SK-N-SH treated with all-trans-retinoic acid at 6 μM for 48 hours (cell line): ENCODE data around the gene MRPL27.

Source experiments
- ARNTL ChIP-seq: fragments of 450-650 bp; formaldehyde crosslinking; IDR thresholded peaks from 2 replicates; pipeline ENCODE4 v1.5.0; 2020; ENCODE audit warnings: low read depth, mild to moderate bottlenecking, moderate library complexity, borderline replicate concordance
- ISL1 ChIP-seq: fragments of 250-450 bp; sonication (Bioruptor Pico); IDR thresholded peaks from 2 replicates; pipeline ENCODE4 v2.1.2; 2022; ENCODE audit warnings: mild to moderate bottlenecking, moderate library complexity
- RARB ChIP-seq: fragments of 250-450 bp; sonication (Bioruptor Pico); IDR thresholded peaks from 2 replicates; pipeline ENCODE4 v1.8.0; 2021; ENCODE audit warnings: mild to moderate bottlenecking, moderate library complexity
- SNAI2 ChIP-seq: fragments of 250-450 bp; sonication (Bioruptor Pico); IDR thresholded peaks from 2 replicates; pipeline ENCODE4 v1.5.0; 2020; ENCODE audit warnings: mild to moderate bottlenecking, moderate library complexity
- ZFP3 ChIP-seq: fragments of 250-450 bp; sonication (Bioruptor Pico); IDR thresholded peaks from 2 replicates; pipeline ENCODE4 v1.5.0; 2020; ENCODE audit warnings: mild to moderate bottlenecking, moderate library complexity
- ZNF565 ChIP-seq: fragments of 450-650 bp; formaldehyde crosslinking; conservative IDR thresholded peaks from 2 replicates; pipeline ENCODE4 v1.5.0; 2020; ENCODE audit warnings: low read depth, mild to moderate bottlenecking, moderate library complexity
- TF ChIP-seq, protein P1 (sequence below): fragments of 250-450 bp; sonication (Bioruptor Pico); IDR thresholded peaks from 2 replicates; pipeline ENCODE4 v1.5.1; 2020; ENCODE audit warnings: low read depth, mild to moderate bottlenecking, moderate library complexity
- TF ChIP-seq, protein P2 (sequence below): fragments of 250-450 bp; sonication (Bioruptor Pico); IDR thresholded peaks from 2 replicates; pipeline ENCODE4 v1.8.0; 2021; ENCODE audit warnings: low read depth, mild to moderate bottlenecking, moderate library complexity, borderline replicate concordance

DNA sequence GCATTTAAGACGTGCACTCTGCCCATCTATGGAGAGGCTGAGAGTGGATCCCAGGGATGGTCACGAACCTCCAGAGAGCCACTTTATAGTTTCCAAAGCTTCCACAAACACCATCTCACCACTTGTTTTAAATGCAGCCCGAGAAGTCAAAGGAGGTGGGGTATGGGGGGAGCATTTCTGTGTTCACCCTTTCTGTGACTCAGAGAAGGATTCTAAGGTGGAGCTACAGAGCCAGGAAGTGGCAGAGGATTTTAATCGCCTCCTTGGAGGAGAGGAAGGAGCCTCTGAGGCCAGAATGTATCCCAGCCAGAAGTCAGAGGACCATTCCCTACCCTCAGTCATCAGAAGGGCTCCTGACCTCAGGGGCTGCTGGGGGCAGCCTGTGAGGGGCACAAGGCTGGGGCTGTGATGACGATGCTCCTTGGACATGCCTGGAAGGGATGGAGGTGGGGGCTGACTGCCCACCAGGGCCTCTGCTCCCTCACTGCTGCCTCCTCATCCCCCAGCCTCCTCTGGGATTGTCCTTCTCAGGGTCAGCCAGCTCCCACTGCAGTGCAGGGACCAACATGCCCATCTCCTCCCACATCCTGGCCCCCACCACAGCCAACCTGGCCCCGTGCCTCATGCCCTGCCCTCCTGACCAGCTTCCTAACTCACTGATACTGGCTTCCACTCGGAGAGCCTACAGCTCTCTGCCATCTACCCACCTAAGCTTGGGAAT, 24.3 kb downstream of the MRPL27 start:
- TF ChIP-seq ZNF565 (CRISPR knock-in tag) (no peak), RARB (CRISPR knock-in tag) (no peak), ZFP3 (CRISPR knock-in tag) (no peak), ARNTL (CRISPR knock-in tag) (no peak), SNAI2 (CRISPR knock-in tag) (no peak), ISL1 (CRISPR knock-in tag) (no peak)
- TF ChIP-seq, protein P1, sequence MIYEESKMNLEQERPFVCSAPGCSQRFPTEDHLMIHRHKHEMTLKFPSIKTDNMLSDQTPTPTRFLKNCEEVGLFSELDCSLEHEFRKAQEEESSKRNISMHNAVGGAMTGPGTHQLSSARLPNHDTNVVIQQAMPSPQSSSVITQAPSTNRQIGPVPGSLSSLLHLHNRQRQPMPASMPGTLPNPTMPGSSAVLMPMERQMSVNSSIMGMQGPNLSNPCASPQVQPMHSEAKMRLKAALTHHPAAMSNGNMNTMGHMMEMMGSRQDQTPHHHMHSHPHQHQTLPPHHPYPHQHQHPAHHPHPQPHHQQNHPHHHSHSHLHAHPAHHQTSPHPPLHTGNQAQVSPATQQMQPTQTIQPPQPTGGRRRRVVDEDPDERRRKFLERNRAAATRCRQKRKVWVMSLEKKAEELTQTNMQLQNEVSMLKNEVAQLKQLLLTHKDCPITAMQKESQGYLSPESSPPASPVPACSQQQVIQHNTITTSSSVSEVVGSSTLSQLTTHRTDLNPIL (CRISPR knock-in tag), result no peak
- TF ChIP-seq, protein P2, sequence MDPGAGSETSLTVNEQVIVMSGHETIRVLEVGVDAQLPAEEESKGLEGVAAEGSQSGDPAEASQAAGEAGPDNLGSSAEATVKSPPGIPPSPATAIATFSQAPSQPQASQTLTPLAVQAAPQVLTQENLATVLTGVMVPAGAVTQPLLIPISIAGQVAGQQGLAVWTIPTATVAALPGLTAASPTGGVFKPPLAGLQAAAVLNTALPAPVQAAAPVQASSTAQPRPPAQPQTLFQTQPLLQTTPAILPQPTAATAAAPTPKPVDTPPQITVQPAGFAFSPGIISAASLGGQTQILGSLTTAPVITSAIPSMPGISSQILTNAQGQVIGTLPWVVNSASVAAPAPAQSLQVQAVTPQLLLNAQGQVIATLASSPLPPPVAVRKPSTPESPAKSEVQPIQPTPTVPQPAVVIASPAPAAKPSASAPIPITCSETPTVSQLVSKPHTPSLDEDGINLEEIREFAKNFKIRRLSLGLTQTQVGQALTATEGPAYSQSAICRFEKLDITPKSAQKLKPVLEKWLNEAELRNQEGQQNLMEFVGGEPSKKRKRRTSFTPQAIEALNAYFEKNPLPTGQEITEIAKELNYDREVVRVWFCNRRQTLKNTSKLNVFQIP (CRISPR knock-in tag), result no peak
